CD4-positive, alpha-beta T cell treated with Interleukin-2 at 100 ng/mL for 4 hours (primary cell): ENCODE results near the gene SAG.
A peak's percentile ranks its signal among the peaks of the same experiment; 100 is the strongest.

Experiments
- DNase-seq: peaks from one replicate; pipeline ENCODE4 v3.0.0-alpha.2; 2020; ENCODE audit warnings: low spot score

The SAG gene

GRCh38 chr2:233380995-233381637 is 73.5 kb downstream of the SAG start:
- DNase-seq = no peak

- DNase-seq = no peak
Measured at GRCh38 chr2:233381638-233381995, 74.0 kb downstream of the SAG start.

GRCh38 chr2:233384015-233384414 is 76.4 kb downstream of the SAG start:
- DNase-seq = no peak

- no peak for DNase-seq
Measured at GRCh38 chr2:233384811-233385488, 77.3 kb downstream of the SAG start.

- peak; percentile 58 for DNase-seq
Measured at GRCh38 chr2:233385489-233386044, 78.0 kb downstream of the SAG start.

- no peak for DNase-seq
Measured at GRCh38 chr2:233386382-233387041, 78.9 kb downstream of the SAG start.

GRCh38 chr2:233387225-233387624 is 79.6 kb downstream of the SAG start:
- DNase-seq = no peak

- DNase-seq = no peak
Measured at GRCh38 chr2:233387667-233388528, 80.3 kb downstream of the SAG start.

- DNase-seq = no peak
Measured at GRCh38 chr2:233389601-233390125, 82.0 kb downstream of the SAG start.

GRCh38 chr2:233395687-233396086 is 88.1 kb downstream of the SAG start:
- DNase-seq = no peak
